HepG2 (cell line): Measurements from ENCODE around the gene CDKN2A. TPM values are rescaled to one million over a fixed set of nuclear protein-coding genes. Genes with fewer than 3 reads are reported as not detected.

ENCODE experiments used
- ATAC-seq: fragments of 200-7000 bp; cut with Tn5 transposase; 3 replicates; pipeline ENCODE4 v1.9.1; 2020; ENCODE audit warnings: mild to moderate bottlenecking, moderate library complexity
- BruUV-seq: library from RNA; stranded (reverse); fragments of 400-500 nt; replicated peaks from 2 replicates; lab custom pipeline; 2021; lab: Mats Ljungman, UMichigan
- CTCF ChIA-PET: fragments of 300-600 bp; formaldehyde crosslinking; extraction: SDS; loops from one replicate; lab custom pipeline; 2021; ENCODE audit warnings: low total read pairs, inconsistent platforms, low intra/inter-chr PET ratio; lab: Yijun Ruan, JAX
- POLR2A ChIA-PET: fragments of 350-600 bp; sonication (Branson Sonifier 250); formaldehyde crosslinking; loops from one replicate; lab custom pipeline; 2020; ENCODE audit warnings: antibody characterized with exemption, inconsistent platforms; lab: Yijun Ruan, JAX
- DNase-seq: peaks from one replicate; pipeline ENCODE4 v3.0.0-alpha.2; 2015; ENCODE audit warnings: low spot score
- FAIRE-seq: peaks from 3 replicates; lab custom pipeline; 2011; peaks lifted over from hg19 to GRCh38; lab: Jason Lieb, UNC
- H2AFZ ChIP-seq: one replicate; pipeline ENCODE4 v1.6.1; 2011; ENCODE audit warnings: low read length, inconsistent platforms
- H3K27ac ChIP-seq: fragments of 300-600 bp; 3 replicates; pipeline ENCODE4 v1.8.0; 2011; ENCODE audit warnings: mixed run types, mild to moderate bottlenecking, mixed read lengths, low read length, inconsistent platforms; ENCODE audit not compliant: insufficient read depth; ENCODE audit errors: extremely low read length
- H3K27me3 ChIP-seq, 2 experiments: fragments of 200-600 bp in 1 of 2; 2 replicates in 1 of 2; 3 replicates in 1 of 2; pipeline versions ENCODE4 v1.6.0 to v1.8.0; 2011; ENCODE audit warnings: low read length in 2 of 2, mild to moderate bottlenecking in 2 of 2, moderate library complexity in 2 of 2, inconsistent platforms in 1 of 2; ENCODE audit not compliant: insufficient read depth in 2 of 2, control insufficient read depth in 1 of 2
- H3K36me3 ChIP-seq, 2 experiments: fragments of 200-600 bp in 1 of 2; replicated peaks in 1 of 2; 2 replicates in 1 of 2; 3 replicates in 1 of 2; pipeline versions ENCODE4 v1.5.1 to v1.8.0; 2011; ENCODE audit warnings: low read length in 2 of 2, inconsistent platforms in 1 of 2; ENCODE audit not compliant: insufficient read depth in 2 of 2, control insufficient read depth in 1 of 2
- H3K4me1 ChIP-seq: 2 replicates; pipeline ENCODE4 v1.5.1; 2012; ENCODE audit warnings: low read length, inconsistent platforms; ENCODE audit not compliant: insufficient read depth
- H3K4me2 ChIP-seq: 2 replicates; pipeline ENCODE4 v1.6.0; 2011; ENCODE audit warnings: low read depth, low read length, inconsistent platforms
- H3K4me3 ChIP-seq, 3 experiments: fragments of 200-600 bp in 1 of 3; sonication (generic), shearing (Covaris generic) in 1 of 3; replicated peaks in 1 of 3; 2 replicates each; pipeline ENCODE4 v1.5.1; 2011 to 2016; ENCODE audit warnings: low read length in 3 of 3, inconsistent platforms in 2 of 3, low read depth in 2 of 3, mild to moderate bottlenecking in 2 of 3, control low read depth in 1 of 3, mixed read lengths in 1 of 3; ENCODE audit not compliant: insufficient read depth in 1 of 3
- H3K79me2 ChIP-seq: one replicate; pipeline ENCODE4 v1.6.1; 2011; ENCODE audit warnings: low read length, inconsistent platforms; ENCODE audit not compliant: insufficient read depth
- H3K9ac ChIP-seq: 2 replicates; pipeline ENCODE4 v1.6.0; 2011; ENCODE audit warnings: mild to moderate bottlenecking, low read depth, low read length, inconsistent platforms; ENCODE audit not compliant: insufficient read depth
- H3K9me3 ChIP-seq: 2 replicates; pipeline ENCODE4 v1.5.1; 2012; ENCODE audit warnings: mild to moderate bottlenecking, low read length
- H4K20me1 ChIP-seq: 2 replicates; pipeline ENCODE4 v1.6.0; 2011; ENCODE audit warnings: inconsistent platforms, mild to moderate bottlenecking, low read length, moderate library complexity; ENCODE audit not compliant: insufficient read depth
- AKAP8 ChIP-seq: sonication (generic); formaldehyde crosslinking; IDR thresholded peaks from 2 replicates; pipeline ENCODE4 v1.5.1; 2020; ENCODE audit warnings: mild to moderate bottlenecking, missing genetic modification reagents
- AKNA ChIP-seq: sonication (generic); formaldehyde crosslinking; IDR thresholded peaks from 2 replicates; pipeline ENCODE4 v1.4.0; 2020; ENCODE audit warnings: missing genetic modification reagents, borderline replicate concordance
- CENPT ChIP-seq: sonication (generic); formaldehyde crosslinking; IDR thresholded peaks from 2 replicates; pipeline ENCODE4 v1.8.0; 2022; ENCODE audit warnings: low read depth, mild to moderate bottlenecking, moderate library complexity, missing genetic modification reagents
- FOXA3 ChIP-seq: IDR thresholded peaks from 2 replicates; pipeline ENCODE4 v1.6.1; 2016; ENCODE audit warnings: missing genetic modification reagents, missing compliant biosample characterization
- SP1 ChIP-seq, 2 experiments: fragments of 450-650 bp in 1 of 2; sonication (generic) in 1 of 2; formaldehyde crosslinking in 1 of 2; IDR thresholded peaks; 2 replicates each; pipeline versions ENCODE4 v1.4.0 to v1.6.1; 2016 to 2020; ENCODE audit warnings: missing genetic modification reagents in 1 of 2
- TRIM24 ChIP-seq: sonication (generic); formaldehyde crosslinking; IDR thresholded peaks from 2 replicates; pipeline ENCODE4 v1.8.0; 2022; ENCODE audit warnings: mild to moderate bottlenecking, missing genetic modification reagents
- ZFY ChIP-seq: sonication (generic); formaldehyde crosslinking; IDR thresholded peaks from 2 replicates; pipeline ENCODE4 v1.4.0; 2020; ENCODE audit warnings: missing genetic modification reagents
- ZNF225 ChIP-seq: sonication (generic); formaldehyde crosslinking; IDR thresholded peaks from 2 replicates; pipeline ENCODE4 v1.4.0; 2020; ENCODE audit warnings: mild to moderate bottlenecking, missing genetic modification reagents
- WGBS: methylation state at CpG from one replicate; pipeline ENCODE4 v1.1.6; 2017; ENCODE audit warnings: low lambda C conversion rate; 5-methylcytosine and 5-hydroxymethylcytosine counted together
- in situ Hi-C: cut with HindIII; loops from 2 replicates; pipeline ENCODE4 v1.10.0; 2017; ENCODE audit warnings: low pct_unique_long_range_greater_than_20kb; ENCODE audit not compliant: extremely low pct_ligation_motif_present
- intact Hi-C: fragments of 100-400 bp; cut with micrococcal nuclease; formaldehyde crosslinking; loops from one replicate; pipeline ENCODE4 v1.10.0; 2022; ENCODE audit not compliant: unreplicated experiment
- polyA plus RNA-seq, 8 experiments: library from polyadenylated mRNA; depleted of rRNA in 3 of 8; stranded (reverse) in 7 of 8; unstranded in 1 of 8; fragments of >200 nt; fragmentation: Illumina TruSeq in 4 of 8; extraction: Trizol in 4 of 8; gene quantifications; 2 replicates each; pipeline versions ENCODE4 v1.2.1 to v1.2.3, GENCODE V29; 2011 to 2016; ENCODE audit warnings: low read depth in 4 of 8, missing spikeins in 1 of 8, mixed read lengths in 1 of 8; ENCODE audit not compliant: insufficient read depth in 1 of 8
- total RNA-seq, 5 experiments: library from RNA; depleted of rRNA; stranded (reverse); fragments of >200 nt; fragmentation: Illumina TruSeq; extraction: Trizol; gene quantifications; 2 replicates each; pipeline ENCODE4 v1.2.3, GENCODE V29; 2016; ENCODE audit warnings: low read depth in 1 of 5

Gene CDKN2A
- total and polyA plus RNA-seq, 2 of the 13 experiments (the other 11 are each of a cell fraction or from before 2014, with no cell fraction given) = 4.2 to 4.8 TPM

- TF ChIP-seq SP1 (IDR thresholded peaks at IDR 0.05) = no peak
- no peak for TF ChIP-seq SP1 (CRISPR knock-in tag; IDR thresholded peaks at IDR 0.05)
- TF ChIP-seq AKAP8 (CRISPR knock-in tag) = no peak
- TF ChIP-seq ZFY (CRISPR knock-in tag) = no peak
- no peak for TF ChIP-seq TRIM24 (CRISPR knock-in tag)
- no peak for TF ChIP-seq ZNF225
- no peak for TF ChIP-seq AKNA
- no peak for TF ChIP-seq FOXA3
- TF ChIP-seq CENPT (CRISPR knock-in tag) = no peak
- WGBS = 100% methylated on average over 1 of the region's 1 CpG
- Histone ChIP-seq H3K79me2 (no peaks in the 10 kb centered on the region), H3K9me3 (no peaks in the 10 kb centered on the region), H3K4me3 (no peak overlapping the region), H2AFZ (no peak overlapping the region), H3K4me2 (no peak overlapping the region), H3K27me3 (no peaks in the 10 kb centered on the region), H3K36me3 (no peaks in the 10 kb centered on the region), H4K20me1 (no peaks in the 10 kb centered on the region), H3K27ac (no peak overlapping the region), H3K9ac (no peak overlapping the region), H3K4me1 (no peaks in the 10 kb centered on the region)
- intact Hi-C loops = no loop called here
- no TSS peak for BruUV-seq
- ATAC-seq = no peak
- DNase-seq = no peak
- no peak for FAIRE-seq
- in situ Hi-C loops = no loop called here
- ChIA-PET POLR2A (no interaction called here), CTCF (no interaction called here)
Measured at GRCh38 chr9:21936161-21936560, 58.0 kb downstream of the CDKN2A start.
